ENCODE results near the gene MAML3. TPM values are rescaled to one million over a fixed set of nuclear protein-coding genes. Genes with fewer than 3 reads are reported as not detected.

MAML3 gene
- total RNA-seq, 5 donors from 2014 or later (not counting 1 experiment from before 2014, with no cell fraction given) = 2.0 to 3.4 (median 2.7) TPM

GRCh38 chr4:139961344-139961946, 192.5 kb downstream of the MAML3 start:
- H3K27ac ChIP-seq (ENCODE audit: low read length) = no peak overlapping the region
- no peak for DNase-seq
- no peaks in the 10 kb centered on the region for H3K4me1 Mint-ChIP-seq
- H3K36me3 ChIP-seq (ENCODE audit: control insufficient read depth in 2 of 2, extremely low read depth in 1 of 2, insufficient read depth in 1 of 2, low read length in 1 of 2) = no peaks in the 10 kb centered on the region
- no peaks in the 10 kb centered on the region for H3K27me3 ChIP-seq (replicated peaks in 1 of 2; ENCODE audit: control insufficient read depth in 2 of 2, extremely low read depth in 1 of 2, insufficient read depth in 2 of 2, low read length in 1 of 2)
- no peaks in the 10 kb centered on the region for H3K9me3 ChIP-seq
- no peaks in the 10 kb centered on the region for H3K9me3 Mint-ChIP-seq
- H3K4me1 ChIP-seq (ENCODE audit: control insufficient read depth in 1 of 2, extremely low read depth in 1 of 2, insufficient read depth in 2 of 2, low read length in 2 of 2) = no peaks in the 10 kb centered on the region
- no peak overlapping the region for H3K4me3 ChIP-seq (ENCODE audit: control insufficient read depth in 1 of 2, extremely low read depth in 1 of 2, low read length in 1 of 2)
- ATAC-seq (replicated peaks in 1 of 4) = no peak
- POLR2A ChIA-PET = no interaction called here
- CTCF ChIA-PET = no interaction called here
- H3K4me3 Mint-ChIP-seq = no peak overlapping the region
- H3K36me3 Mint-ChIP-seq = no peaks in the 10 kb centered on the region
- WGBS (ENCODE audit: insufficient coverage) = 88% methylated on average over 1 of the region's 6 CpGs
- no peak overlapping the region for H3K27ac Mint-ChIP-seq
- H3K27me3 Mint-ChIP-seq = peaks cover 3 to 9% of the 10 kb centered on the region in 2 donors

GRCh38 chr4:139959396-139959795, 194.6 kb downstream of the MAML3 start:
- Mint-ChIP-seq H3K4me3 (no peak overlapping the region), H3K4me1 (no peaks in the 10 kb centered on the region), H3K27me3 (peaks cover 0 to 9% of the 10 kb centered on the region in 2 donors), H3K27ac (no peak overlapping the region), H3K9me3 (no peaks in the 10 kb centered on the region), H3K36me3 (no peaks in the 10 kb centered on the region)
- ChIA-PET CTCF (no interaction called here), POLR2A (no interaction called here)
- no peak for DNase-seq
- no peaks in the 10 kb centered on the region for H3K4me1 ChIP-seq (ENCODE audit: control insufficient read depth in 1 of 2, extremely low read depth in 1 of 2, insufficient read depth in 2 of 2, low read length in 2 of 2)
- no peak overlapping the region for H3K27ac ChIP-seq (ENCODE audit: low read length)
- WGBS (ENCODE audit: insufficient coverage) = no CpG with 5 or more reads among the region's 4 CpGs
- no peak for ATAC-seq (replicated peaks in 1 of 4)
- no peak overlapping the region for H3K4me3 ChIP-seq (ENCODE audit: control insufficient read depth in 1 of 2, extremely low read depth in 1 of 2, low read length in 1 of 2)
- no peaks in the 10 kb centered on the region for H3K9me3 ChIP-seq
- H3K27me3 ChIP-seq (replicated peaks in 1 of 2; ENCODE audit: control insufficient read depth in 2 of 2, extremely low read depth in 1 of 2, insufficient read depth in 2 of 2, low read length in 1 of 2) = no peaks in the 10 kb centered on the region
- H3K36me3 ChIP-seq (ENCODE audit: control insufficient read depth in 2 of 2, extremely low read depth in 1 of 2, insufficient read depth in 1 of 2, low read length in 1 of 2) = no peaks in the 10 kb centered on the region

- Mint-ChIP-seq H3K9me3 (no peaks in the 10 kb centered on the region), H3K4me1 (no peaks in the 10 kb centered on the region), H3K27me3 (peaks cover 0 to 9% of the 10 kb centered on the region in 2 donors), H3K4me3 (no peak overlapping the region), H3K27ac (no peak overlapping the region), H3K36me3 (no peaks in the 10 kb centered on the region)
- H3K4me1 ChIP-seq (ENCODE audit: control insufficient read depth in 1 of 2, extremely low read depth in 1 of 2, insufficient read depth in 2 of 2, low read length in 2 of 2) = peaks cover 0 to under 1% of the 10 kb centered on the region in 2 experiments
- no peak overlapping the region for H3K4me3 ChIP-seq (ENCODE audit: control insufficient read depth in 1 of 2, extremely low read depth in 1 of 2, low read length in 1 of 2)
- no peak overlapping the region for H3K27ac ChIP-seq (ENCODE audit: low read length)
- WGBS (ENCODE audit: insufficient coverage) = no CpG with 5 or more reads among the region's 3 CpGs
- H3K27me3 ChIP-seq (replicated peaks in 1 of 2; ENCODE audit: control insufficient read depth in 2 of 2, extremely low read depth in 1 of 2, insufficient read depth in 2 of 2, low read length in 1 of 2) = no peaks in the 10 kb centered on the region
- no peak for DNase-seq
- CTCF ChIA-PET = interaction anchor here in 1 of 2 donors (0.6 kb wide), 1 partner anchor 705 kb away, joined by 3 read pairs; no protein-coding TSS in a partner anchor
- ATAC-seq (replicated peaks in 1 of 4) = no peak
- no peaks in the 10 kb centered on the region for H3K36me3 ChIP-seq (ENCODE audit: control insufficient read depth in 2 of 2, extremely low read depth in 1 of 2, insufficient read depth in 1 of 2, low read length in 1 of 2)
- no peaks in the 10 kb centered on the region for H3K9me3 ChIP-seq
- POLR2A ChIA-PET = no interaction called here
These were observed 195.3 kb downstream of the MAML3 start for GRCh38 chr4:139958739-139959098.

GRCh38 chr4:139957986-139958738, 195.8 kb downstream of the MAML3 start:
- Mint-ChIP-seq H3K4me3 (no peak overlapping the region), H3K27me3 (peaks cover 0 to 9% of the 10 kb centered on the region in 2 donors), H3K4me1 (no peaks in the 10 kb centered on the region), H3K9me3 (no peaks in the 10 kb centered on the region), H3K27ac (no peak overlapping the region), H3K36me3 (no peaks in the 10 kb centered on the region)
- ATAC-seq (replicated peaks in 1 of 4) = no peak
- POLR2A ChIA-PET = no interaction called here
- CTCF ChIA-PET = no interaction called here
- DNase-seq = no peak
- no peak overlapping the region for H3K27ac ChIP-seq (ENCODE audit: low read length)
- H3K27me3 ChIP-seq (replicated peaks in 1 of 2; ENCODE audit: control insufficient read depth in 2 of 2, extremely low read depth in 1 of 2, insufficient read depth in 2 of 2, low read length in 1 of 2) = no peaks in the 10 kb centered on the region
- H3K36me3 ChIP-seq (ENCODE audit: control insufficient read depth in 2 of 2, extremely low read depth in 1 of 2, insufficient read depth in 1 of 2, low read length in 1 of 2) = no peaks in the 10 kb centered on the region
- H3K4me1 ChIP-seq (ENCODE audit: control insufficient read depth in 1 of 2, extremely low read depth in 1 of 2, insufficient read depth in 2 of 2, low read length in 2 of 2) = peaks cover 0 to 2% of the 10 kb centered on the region in 2 experiments
- no peaks in the 10 kb centered on the region for H3K9me3 ChIP-seq
- no peak overlapping the region for H3K4me3 ChIP-seq (ENCODE audit: control insufficient read depth in 1 of 2, extremely low read depth in 1 of 2, low read length in 1 of 2)
- no CpG with 5 or more reads among the region's 4 CpGs for WGBS (ENCODE audit: insufficient coverage)

GRCh38 chr4:139957065-139957464, 196.9 kb downstream of the MAML3 start:
- H3K4me1 ChIP-seq (ENCODE audit: control insufficient read depth in 1 of 2, extremely low read depth in 1 of 2, insufficient read depth in 2 of 2, low read length in 2 of 2) = peaks cover 0 to 2% of the 10 kb centered on the region in 2 experiments
- ChIA-PET CTCF (no interaction called here), POLR2A (no interaction called here)
- Mint-ChIP-seq H3K4me3 (no peak overlapping the region), H3K36me3 (no peaks in the 10 kb centered on the region), H3K27ac (no peak overlapping the region), H3K9me3 (no peaks in the 10 kb centered on the region), H3K27me3 (peaks cover 0 to 11% of the 10 kb centered on the region in 2 donors), H3K4me1 (no peaks in the 10 kb centered on the region)
- no peak overlapping the region for H3K27ac ChIP-seq (ENCODE audit: low read length)
- no peaks in the 10 kb centered on the region for H3K9me3 ChIP-seq
- H3K27me3 ChIP-seq (replicated peaks in 1 of 2; ENCODE audit: control insufficient read depth in 2 of 2, extremely low read depth in 1 of 2, insufficient read depth in 2 of 2, low read length in 1 of 2) = no peaks in the 10 kb centered on the region
- H3K36me3 ChIP-seq (ENCODE audit: control insufficient read depth in 2 of 2, extremely low read depth in 1 of 2, insufficient read depth in 1 of 2, low read length in 1 of 2) = no peaks in the 10 kb centered on the region
- no peak for ATAC-seq (replicated peaks in 1 of 4)
- H3K4me3 ChIP-seq (ENCODE audit: control insufficient read depth in 1 of 2, extremely low read depth in 1 of 2, low read length in 1 of 2) = no peak overlapping the region
- WGBS (ENCODE audit: insufficient coverage) = no CpG with 5 or more reads among the region's 2 CpGs
- DNase-seq = no peak

GRCh38 chr4:139956507-139957017, 197.4 kb downstream of the MAML3 start:
- Histone ChIP-seq H3K4me1 (ENCODE audit: control insufficient read depth in 1 of 2, extremely low read depth in 1 of 2, insufficient read depth in 2 of 2, low read length in 2 of 2) (peaks cover 0 to 2% of the 10 kb centered on the region in 2 experiments), H3K4me3 (ENCODE audit: control insufficient read depth in 1 of 2, extremely low read depth in 1 of 2, low read length in 1 of 2) (no peak overlapping the region), H3K27me3 (replicated peaks in 1 of 2; ENCODE audit: control insufficient read depth in 2 of 2, extremely low read depth in 1 of 2, insufficient read depth in 2 of 2, low read length in 1 of 2) (no peaks in the 10 kb centered on the region), H3K36me3 (ENCODE audit: control insufficient read depth in 2 of 2, extremely low read depth in 1 of 2, insufficient read depth in 1 of 2, low read length in 1 of 2) (no peaks in the 10 kb centered on the region), H3K27ac (ENCODE audit: low read length) (no peak overlapping the region), H3K9me3 (no peaks in the 10 kb centered on the region)
- no peak for ATAC-seq (replicated peaks in 1 of 4)
- Mint-ChIP-seq H3K27me3 (peaks cover 0 to 11% of the 10 kb centered on the region in 2 donors), H3K9me3 (no peaks in the 10 kb centered on the region), H3K27ac (no peak overlapping the region), H3K4me3 (no peak overlapping the region), H3K4me1 (peaks cover 0 to 1% (median 1%) of the 10 kb centered on the region in 3 donors), H3K36me3 (no peaks in the 10 kb centered on the region)
- ChIA-PET POLR2A (no interaction called here), CTCF (no interaction called here)
- WGBS (ENCODE audit: insufficient coverage) = no CpG with 5 or more reads among the region's 6 CpGs
- no peak for DNase-seq

Measured in T-cell (primary cell).